CD1c-positive myeloid dendritic cell (primary cell): ENCODE measurements around the gene PLXND1.
"Not testable (repeated sequence)": the region's sequence is repeated elsewhere in the genome, so short reads cannot be mapped to it uniquely, and the experiment has no call there.

Source experiments
- DNase-seq: peaks from one replicate; pipeline ENCODE4 v3.0.0-alpha.2; 2016; ENCODE audit errors: extremely low spot score

The PLXND1 gene

DNA sequence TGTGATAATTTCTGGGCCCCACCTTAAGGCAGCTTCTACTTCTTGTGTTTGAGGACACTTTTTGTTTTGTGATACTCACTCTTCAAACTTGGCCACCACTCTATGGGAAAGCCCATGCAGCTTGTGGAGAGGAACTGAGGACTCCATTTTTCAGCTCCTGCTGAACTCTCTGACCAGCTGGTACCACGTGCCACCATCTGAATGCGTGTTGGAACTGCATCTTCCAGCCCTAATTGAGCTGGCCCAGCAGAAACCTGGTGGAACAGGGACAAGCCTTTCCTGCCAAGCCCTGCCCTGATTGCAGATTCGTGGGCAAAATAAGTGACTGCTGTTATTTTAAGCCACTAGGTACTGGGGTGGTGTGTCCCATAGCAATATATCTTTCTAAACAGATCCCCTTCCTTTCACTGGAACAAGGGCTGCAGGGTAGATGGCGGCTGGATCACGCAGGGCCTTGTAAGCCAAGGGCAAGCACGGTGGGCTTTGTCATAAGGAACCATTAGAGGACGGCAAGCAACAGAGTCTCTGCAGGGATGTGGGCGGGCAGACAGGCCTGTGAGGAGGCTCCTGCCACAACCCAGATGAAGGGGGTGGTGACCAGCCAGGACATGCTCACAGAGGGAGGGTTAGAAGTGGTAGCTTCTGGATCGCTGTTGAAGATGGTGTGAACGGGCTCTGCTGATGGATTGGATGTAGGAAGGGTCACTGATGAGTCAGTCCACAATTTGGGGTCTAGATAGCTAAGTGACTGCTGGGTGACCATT lies 54.0 kb downstream of the PLXND1 start:
- DNase-seq: no peak

DNA sequence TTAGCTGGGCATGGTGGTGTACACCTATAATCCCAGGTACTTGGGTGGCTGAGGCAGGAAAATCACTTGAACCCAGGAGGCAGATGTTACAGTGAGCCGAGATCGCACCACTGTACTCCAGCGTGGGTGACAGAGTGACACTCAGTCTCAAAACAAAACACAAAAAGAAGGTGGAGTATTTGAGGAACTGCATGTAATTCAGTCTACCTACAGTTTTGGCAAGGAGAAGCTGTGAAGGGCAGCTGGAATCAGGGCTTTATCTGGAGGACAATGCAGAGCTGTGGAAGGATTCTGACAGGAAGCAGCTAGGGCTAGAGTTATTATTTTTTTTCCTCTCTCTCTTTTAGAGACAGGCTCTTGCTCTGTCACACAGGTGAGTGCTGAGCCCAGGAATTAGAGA lies 56.7 kb downstream of the PLXND1 start:
- DNase-seq: peak; percentile 65

DNA sequence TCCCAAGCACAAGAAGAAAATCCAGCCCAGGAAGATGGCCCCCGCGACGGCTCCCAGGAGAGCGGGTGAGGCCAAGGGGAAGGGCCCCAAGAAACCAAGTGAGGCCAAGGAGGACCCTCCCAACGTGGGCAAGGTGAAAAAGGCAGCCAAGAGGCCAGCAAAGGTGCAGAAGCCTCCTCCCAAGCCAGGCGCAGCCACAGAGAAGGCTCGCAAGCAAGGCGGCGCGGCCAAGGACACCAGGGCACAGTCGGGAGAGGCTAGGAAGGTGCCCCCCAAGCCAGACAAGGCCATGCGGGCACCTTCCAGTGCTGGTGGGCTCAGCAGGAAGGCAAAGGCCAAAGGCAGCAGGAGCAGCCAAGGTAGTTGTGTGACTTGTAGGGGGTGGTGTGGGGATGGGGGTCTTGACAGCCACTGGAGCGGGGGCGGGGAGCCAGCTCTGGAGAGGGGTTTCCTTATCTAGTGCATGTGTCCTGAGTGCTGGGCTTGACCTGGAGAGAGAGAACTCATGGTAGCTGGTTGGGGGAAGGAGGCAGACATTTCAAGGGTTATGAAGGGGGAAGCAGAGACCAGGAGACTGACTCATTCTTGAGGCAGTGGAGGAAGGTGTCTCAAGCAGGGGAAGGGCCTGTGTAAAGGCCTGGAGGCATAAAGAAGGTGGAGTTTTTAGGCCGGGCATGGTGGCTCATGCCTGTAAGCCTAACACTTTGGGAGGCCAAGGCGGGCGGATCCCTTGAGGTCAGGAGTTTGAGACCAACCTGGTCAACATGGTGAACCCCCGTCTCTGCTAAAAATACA lies 57.3 kb downstream of the PLXND1 start:
- DNase-seq: peak; percentile 58

DNA sequence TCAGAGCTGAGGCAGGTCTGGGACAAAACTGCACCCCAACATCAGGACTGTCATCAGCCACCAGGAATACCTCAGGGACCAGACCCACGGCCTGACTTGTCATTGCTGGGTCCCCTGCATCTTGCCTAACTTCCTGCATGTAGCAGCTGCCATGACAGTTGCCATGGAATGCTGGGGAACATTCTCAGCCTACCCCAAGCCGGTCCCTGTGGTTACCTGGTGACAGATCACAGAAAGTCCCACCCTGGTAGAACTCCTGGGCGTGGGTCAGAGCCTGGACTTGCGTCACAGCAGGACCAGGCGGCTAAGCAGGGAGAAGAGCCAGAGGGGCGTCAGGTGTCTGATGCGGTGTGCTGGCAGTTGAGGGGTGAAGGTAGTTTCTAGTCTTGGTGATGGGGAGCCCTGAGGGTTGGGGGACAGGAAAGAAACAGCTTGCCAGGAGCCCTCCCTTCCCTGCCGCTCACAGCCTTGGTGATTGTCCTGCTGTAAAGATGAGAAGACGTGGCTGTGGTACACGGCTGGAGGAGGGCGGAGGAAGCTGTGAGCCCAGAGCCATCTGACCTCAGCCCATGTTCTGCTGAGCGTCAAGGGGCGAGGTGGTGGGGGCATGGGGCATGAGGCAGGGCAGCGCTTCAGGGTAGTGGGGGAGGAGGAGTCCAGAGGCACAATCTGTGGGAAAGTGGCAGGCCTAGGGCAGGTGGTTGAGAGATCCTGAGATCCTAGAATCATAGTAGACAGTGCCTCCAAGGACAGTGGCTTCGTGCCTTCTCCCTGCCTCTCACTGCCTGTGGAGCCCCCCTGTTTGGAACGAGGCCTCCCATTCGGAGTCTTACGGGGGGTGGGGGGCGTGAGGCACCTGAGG lies 58.1 kb downstream of the PLXND1 start:
- DNase-seq: no peak

DNA sequence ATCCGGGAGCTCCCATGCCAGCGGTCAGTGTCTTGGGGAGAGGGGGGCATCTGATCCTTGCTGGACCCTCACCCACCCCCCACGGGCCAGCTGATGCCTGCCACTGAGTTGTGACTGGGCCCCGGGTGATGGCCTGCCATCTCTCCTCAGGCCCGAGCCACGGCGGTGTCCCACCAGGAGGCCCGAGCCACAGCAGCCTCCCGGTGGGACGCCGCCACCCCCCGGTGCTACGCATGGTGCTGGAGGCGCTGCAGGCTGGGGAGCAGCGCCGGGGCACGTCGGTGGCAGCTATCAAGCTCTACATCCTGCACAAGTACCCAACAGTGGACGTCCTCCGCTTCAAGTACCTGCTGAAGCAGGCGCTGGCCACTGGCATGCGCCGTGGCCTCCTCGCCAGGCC lies 59.2 kb downstream of the PLXND1 start:
- DNase-seq: no peak

DNA sequence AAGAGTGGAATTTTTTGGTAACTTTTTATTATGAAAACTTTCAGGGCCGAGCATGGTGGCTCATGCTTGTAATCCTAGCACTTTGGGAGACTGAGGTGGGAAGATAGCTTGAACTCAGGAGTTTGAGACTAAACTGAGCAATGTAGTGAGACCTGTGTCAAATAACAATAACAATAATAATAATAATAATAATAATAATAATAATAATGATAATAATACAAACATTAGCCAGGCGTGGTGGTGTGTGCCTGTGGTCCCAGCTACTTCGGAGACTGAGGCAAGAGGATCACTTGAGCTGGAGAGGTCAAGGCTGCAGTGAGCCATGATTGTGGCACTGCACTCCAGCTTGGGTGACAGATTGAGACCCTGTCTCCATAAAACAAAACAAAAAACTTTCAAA lies 60.5 kb downstream of the PLXND1 start:
- DNase-seq: not testable (repeated sequence)

GRCh38 chr3:129543999-129544398 lies 62.5 kb downstream of the PLXND1 start:
- no peak for DNase-seq

- no peak for DNase-seq
Observed at GRCh38 chr3:129543156-129543790, 63.2 kb downstream of the PLXND1 start, which contains the start of gene H1-8. Gene H1-8 (plus strand): TSS chr3:129543175. CDS start chr3:129543219, 44 bp downstream.

GRCh38 chr3:129542747-129543146 lies 63.7 kb downstream of the PLXND1 start:
- DNase-seq: no peak

- no peak for DNase-seq
Observed at GRCh38 chr3:129540776-129541516, 65.5 kb downstream of the PLXND1 start.

DNA sequence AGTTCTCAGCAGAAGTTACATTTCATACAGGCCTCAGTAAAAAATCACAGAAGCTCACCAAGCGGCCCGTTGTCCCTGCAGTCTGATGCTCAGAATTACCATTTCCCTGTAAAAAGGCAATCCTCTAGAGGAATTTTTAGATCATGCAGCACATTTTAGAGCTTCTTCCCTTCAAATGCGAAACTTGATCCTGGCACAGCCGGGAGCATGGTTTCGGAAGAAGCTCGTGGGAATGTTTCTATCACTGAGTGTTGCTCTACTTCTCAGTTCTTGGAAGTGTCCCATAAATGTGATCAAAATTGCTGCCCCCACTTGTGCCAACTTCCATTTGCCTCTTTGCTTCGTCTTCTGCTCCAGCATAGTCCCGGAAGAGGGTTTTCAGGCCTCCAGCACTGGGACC lies 67.3 kb downstream of the PLXND1 start:
- DNase-seq: no peak

- no peak for DNase-seq
Observed at GRCh38 chr3:129536804-129537203, 69.7 kb downstream of the PLXND1 start.

DNA sequence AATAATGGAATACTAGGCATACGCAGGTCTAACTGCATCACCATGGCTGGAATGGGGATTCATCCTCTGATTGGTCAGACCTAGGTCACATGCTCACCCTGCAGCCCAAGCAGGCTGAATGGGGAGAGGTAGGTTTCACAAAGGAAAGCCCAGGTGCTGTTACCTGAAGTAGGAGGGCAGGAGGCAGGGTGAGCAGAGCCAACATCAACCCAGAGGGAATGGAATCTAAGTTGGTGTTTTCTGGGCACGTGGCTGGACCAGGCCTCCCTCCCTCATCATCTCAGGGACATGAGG lies 70.2 kb downstream of the PLXND1 start:
- DNase-seq: no peak

DNA sequence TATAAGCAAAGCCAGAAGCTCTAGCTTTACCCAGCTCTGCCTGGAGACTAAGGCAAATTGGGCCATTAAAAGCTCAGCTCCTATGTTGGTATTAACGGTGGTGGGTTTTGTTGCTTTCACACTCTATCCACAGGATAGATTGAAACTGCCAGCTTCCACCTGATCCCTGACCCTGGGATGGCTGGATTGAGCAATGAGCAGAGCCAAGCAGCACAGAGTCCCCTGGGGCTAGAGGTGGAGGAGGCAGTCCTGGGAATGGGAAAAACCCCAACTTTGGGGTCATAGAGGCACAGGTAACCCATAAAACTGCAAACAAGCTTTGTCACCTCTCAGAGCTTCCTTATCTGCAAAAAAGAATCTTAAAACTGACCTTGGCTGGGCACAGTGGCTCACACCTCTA lies 71.4 kb downstream of the PLXND1 start:
- no peak for DNase-seq

DNA sequence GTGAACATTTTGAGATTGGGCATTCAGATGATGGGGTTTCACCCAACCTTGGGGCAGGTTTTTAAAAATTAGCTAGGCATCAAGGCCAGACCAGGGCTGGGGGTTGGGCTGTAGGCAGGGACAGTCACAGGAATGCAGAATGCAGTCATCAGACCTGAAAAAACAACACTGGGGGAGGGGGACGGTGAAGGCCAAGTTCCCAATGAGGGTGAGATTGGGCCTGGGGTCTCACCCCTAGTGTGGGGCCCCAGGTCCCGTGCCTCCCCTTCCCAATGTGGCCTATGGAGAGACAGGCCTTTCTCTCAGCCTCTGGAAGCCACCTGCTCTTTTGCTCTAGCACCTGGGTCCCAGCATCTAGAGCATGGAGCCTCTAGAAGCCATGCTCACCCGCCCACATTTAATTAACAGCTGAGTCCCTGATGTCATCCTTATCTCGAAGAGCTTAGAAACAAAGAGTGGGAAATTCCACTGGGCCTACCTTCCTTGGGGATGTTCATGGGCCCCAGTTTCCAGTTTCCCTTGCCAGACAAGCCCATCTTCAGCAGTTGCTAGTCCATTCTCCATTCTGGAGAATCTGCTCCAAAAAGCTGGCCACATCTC lies 71.9 kb downstream of the PLXND1 start:
- DNase-seq: no peak

DNA sequence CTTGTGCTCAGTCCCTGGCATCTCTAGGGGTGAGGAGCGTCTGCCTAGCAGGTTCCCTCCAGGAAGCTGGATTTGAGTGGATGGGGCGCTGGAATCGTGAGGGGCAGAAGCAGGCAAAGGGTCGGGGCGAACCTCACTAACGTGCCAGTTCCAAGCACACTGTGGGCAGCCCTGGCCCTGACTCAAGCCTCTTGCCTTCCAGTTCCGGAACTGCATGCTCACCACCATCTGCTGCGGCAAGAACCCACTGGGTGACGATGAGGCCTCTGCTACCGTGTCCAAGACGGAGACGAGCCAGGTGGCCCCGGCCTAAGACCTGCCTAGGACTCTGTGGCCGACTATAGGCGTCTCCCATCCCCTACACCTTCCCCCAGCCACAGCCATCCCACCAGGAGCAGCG lies 73.1 kb downstream of the PLXND1 start:
- DNase-seq: no peak

DNA sequence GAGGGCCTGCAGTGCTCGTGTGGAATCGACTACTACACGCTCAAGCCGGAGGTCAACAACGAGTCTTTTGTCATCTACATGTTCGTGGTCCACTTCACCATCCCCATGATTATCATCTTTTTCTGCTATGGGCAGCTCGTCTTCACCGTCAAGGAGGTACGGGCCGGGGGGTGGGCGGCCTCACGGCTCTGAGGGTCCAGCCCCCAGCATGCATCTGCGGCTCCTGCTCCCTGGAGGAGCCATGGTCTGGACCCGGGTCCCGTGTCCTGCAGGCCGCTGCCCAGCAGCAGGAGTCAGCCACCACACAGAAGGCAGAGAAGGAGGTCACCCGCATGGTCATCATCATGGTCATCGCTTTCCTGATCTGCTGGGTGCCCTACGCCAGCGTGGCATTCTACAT lies 74.2 kb downstream of the PLXND1 start:
- no peak for DNase-seq

DNA sequence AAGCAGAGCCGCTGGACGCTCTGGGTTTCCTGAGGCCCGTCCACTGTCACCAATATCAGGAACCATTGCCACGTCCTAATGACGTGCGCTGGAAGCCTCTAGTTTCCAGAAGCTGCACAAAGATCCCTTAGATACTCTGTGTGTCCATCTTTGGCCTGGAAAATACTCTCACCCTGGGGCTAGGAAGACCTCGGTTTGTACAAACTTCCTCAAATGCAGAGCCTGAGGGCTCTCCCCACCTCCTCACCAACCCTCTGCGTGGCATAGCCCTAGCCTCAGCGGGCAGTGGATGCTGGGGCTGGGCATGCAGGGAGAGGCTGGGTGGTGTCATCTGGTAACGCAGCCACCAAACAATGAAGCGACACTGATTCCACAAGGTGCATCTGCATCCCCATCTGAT lies 74.8 kb downstream of the PLXND1 start:
- DNase-seq: no peak

- no peak for DNase-seq
Observed at GRCh38 chr3:129530821-129531220, 75.7 kb downstream of the PLXND1 start.

- peak; percentile 42 for DNase-seq
Observed at GRCh38 chr3:129530251-129530791, 76.2 kb downstream of the PLXND1 start.
